HG03354 (cell line): Measurements from ENCODE around the gene AMFR.

Experiments
- ATAC-seq: cut with Tn5 transposase; IDR thresholded peaks from one replicate; pipeline ENCODE4 v1.9.1; 2021; ENCODE audit warnings: mild to moderate bottlenecking; ENCODE audit not compliant: unreplicated experiment, poor library complexity, severe bottlenecking

The AMFR gene

DNA sequence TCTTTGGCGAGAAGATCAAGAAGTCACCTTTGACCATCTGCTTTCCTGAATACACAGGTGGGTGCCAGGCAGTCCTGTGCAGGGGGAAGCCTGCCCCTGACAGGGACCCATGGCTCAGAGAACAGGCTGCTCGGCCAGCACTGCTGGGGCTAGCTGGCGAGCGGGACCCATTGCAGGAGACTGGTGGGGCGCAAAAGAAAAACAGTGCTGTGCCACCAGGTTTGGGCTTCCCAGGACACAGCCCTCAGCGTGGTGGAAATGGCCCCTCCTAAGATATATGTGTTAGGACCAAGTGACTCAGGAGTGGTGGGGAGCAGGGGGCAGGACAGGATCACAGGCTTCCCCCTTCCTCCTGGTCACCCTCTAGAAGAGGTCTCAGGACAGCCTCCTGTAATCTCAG, 73.9 kb downstream of the AMFR start:
- ATAC-seq = no peak

DNA sequence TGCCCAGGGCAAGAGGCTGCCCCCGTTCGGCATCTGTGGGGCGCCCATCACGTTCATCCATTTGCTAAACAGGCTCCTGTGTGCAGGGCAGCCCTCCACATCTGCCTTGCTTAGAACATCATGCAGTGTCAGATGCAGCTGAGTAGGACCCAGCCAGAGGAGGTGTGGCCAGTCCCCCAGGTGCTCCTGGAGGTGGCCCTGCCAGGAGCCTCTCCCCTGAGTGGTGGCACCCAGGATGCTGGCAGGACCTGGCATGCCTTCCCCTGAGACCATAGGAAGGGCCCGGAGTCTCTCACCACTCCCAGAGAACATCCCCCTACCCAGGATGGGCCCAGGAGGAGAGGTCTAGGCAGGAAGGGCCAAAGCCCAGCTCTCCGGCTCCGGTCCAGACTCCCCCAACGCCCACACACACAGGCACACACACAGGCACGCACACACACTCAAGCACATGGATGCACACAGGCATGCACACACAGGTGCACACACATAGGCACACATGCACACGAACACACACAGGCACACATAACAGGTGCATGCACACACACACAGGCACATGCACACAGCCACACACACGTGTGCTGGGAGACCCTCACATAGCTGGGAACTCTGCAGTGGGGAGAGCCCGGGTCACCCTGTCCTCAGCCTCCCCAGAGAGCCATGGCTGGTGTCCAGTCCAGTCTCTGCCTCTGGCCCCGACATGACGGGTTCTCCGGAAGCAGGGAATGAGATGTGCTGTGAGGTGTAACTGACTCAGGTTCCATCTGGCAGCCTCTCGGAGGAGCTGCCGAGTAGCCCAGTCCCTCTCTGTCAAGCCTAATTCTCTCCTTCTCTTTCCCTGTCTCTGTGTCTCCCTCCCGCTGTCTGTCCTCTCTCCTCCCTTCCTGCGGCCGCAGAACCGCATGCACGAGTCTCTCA, 74.6 kb downstream of the AMFR start:
- ATAC-seq = no peak

DNA sequence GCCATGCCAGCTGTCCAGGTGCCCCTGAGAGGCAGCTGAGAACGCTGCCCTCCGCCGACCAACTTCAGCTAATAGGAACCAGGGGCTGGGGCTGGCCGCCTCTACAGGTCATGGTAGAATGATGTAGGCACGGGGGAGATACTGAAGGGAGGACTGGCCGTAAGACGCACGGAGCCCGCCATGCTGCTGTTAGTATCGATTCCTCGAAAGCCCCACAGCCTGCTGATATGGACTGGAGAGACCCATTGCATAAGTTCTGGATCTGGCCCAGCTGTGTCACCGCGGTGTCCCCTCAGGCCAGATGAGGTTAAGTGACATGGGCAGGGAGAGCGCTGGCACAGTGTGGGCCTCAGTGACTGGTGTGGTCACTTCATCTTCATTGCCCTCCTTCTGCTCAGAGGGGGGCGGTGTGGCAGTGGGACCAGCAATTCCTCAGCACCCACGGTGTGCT, 75.6 kb downstream of the AMFR start:
- no peak for ATAC-seq

DNA sequence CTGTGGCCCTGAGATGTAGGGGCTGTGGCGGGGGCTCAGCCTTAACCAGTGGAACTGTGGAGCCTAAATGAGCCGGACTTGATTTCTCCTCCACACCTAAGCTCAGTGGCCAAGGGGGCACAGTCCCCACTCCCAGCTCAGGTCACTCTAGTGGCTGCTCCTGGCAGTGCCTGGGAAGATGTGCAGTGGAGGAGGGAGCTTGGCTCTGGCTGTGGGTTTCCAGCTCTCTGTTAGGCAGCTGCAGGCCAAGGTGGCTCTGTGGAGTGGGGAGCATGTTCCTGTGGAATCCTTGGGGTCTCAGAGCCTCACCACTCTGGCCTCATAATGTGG, 76.3 kb downstream of the AMFR start:
- no peak for ATAC-seq

DNA sequence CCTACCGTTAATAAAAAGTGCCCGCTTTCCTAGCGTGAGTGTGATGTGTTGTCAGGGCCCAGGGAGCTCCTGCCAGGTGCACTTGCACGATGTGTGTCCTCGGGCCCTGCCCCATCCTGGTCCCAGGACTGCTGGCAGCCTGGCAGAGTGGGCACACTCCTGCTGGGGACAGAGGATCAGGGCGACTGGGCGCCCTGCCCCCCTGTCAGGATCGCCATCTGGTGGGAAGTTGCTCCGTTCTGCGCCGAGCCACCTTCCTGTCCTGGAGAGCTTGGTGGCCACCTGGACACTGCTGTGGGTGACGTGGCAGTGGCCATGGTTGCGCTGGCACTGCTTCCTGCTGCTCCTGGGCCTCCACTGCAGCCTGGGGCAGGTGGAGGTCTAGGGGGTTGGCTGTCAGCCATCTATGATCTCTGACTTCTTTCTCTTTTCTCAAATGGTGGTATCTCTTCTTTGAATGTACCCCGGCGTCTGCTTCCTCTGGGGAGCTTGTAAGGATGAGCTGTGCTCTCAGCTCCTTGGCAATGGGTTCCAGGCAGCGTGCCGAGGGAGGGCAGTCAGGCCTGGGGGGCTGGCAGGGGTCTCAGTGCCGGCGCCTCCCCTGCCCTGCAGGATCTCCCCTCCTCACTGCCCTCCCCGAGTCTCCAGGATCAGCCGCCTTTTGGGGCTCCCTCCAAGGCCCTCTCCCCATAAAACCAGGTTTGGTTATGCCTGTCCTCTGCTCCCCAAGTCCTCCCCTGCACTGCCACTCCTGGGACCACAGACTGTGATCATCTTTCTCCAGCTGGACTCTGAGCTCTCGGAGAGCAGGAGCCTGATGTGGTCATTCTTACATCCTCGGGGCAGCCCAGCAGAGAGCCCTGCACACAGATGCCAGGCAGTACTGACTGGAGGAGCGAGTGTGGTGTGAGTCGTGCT, 76.9 kb downstream of the AMFR start:
- ATAC-seq = no peak

DNA sequence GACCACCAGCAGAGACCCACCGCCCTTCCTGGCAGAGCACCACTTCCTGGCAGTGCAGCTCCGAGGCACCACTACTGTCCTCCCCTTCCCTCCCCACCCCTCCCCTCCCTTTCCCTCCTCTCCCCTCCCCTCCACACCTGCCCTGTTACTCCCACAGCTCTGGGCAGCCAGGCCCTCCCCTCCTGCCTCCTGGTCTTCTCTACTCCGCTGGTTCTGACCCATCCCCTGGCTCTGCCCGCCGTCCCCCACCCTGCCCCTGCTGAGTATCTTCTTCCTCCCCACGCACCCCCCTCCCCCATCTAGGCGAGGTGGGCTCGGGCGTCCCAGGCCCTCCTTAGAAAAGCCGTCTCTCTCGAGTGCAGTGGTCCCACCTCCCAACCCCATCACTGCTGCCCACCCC, 77.7 kb downstream of the AMFR start:
- no peak for ATAC-seq

DNA sequence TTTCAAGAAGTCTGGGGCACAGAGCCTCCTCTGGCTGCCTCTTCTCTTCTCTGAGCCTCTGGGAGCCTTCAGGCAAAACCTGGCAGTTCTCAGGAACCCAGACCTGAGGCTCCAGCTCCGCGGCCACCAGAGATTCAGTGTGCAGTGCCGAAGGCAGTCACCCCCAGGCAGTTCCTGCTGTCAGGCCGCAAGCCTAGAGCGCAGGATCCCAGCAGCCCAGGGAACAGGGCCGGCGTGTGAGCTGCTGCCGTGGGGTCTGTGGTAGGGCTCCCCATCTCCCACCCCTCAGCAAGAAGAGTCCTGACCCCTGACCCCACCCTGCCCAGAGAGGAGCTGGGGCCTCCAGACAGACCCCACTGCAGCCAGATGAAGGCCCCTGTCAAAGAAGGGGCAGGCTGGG, 78.2 kb downstream of the AMFR start:
- ATAC-seq = no peak

DNA sequence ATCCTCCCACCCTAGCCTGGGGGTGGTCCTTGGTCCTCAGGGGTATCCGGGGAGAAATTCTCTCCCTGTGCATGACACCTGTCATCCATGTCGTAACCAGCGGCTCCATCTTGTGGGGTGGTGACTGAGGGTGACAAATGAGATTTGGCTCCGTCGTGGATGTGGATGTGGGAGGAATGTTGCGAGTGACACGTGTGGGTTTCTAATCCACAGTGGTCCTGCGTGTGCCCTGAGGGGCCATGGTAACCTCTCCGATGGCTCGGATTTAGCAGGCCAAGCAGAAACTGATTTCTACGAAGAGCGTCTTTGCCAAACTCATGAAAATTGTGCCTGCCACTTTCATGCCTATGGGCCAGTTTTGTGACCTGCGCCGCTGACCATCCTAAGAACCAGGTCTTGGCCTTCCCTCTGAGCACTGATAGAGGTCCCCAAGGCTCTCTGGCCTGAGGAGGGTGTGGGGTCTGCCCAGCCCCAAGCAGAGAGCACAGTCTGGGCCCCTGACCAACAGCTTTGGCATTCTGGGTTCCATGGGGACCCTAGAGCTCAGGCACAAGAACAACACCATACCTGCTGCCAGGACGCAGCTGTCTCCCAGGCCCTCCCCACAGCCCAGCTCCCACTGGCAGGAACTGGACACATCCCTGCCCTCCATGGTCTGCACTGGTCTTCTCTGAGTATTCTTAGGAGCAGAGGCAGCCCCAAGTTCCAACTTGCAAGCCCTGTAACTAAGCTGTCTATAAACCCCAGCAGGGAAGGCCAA, 79.0 kb downstream of the AMFR start:
- no peak for ATAC-seq

DNA sequence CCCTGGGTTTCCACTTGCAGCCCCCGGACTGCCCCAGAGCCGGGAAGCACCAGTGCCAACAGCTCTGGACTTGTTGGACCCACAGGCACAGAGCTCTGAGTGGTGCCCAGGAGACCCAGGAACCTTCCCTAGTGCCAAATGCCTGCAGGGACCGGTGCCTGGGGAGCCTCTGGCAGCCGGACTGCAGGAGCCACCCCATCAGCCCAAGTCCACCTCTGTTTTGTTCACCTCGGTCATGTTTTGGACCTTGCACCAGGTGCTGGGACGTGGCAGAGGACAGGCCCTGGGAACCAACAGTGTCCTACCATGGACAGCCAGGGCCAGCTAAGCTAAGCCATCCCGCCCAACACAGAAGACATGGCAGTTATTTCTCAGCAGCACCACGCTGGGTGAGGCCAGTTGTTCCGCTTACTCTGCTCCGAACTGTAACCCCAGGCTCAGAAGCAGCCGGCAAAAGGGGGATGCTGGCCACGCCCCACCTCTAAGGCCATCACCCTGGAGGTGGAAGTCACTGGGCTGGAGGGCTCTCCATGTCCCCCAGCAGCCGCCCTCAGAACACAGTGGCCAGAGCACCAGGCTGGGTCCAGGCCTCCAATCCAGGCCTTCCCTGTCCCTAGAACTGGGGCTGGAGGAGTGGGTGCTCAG, 79.8 kb downstream of the AMFR start:
- ATAC-seq = no peak

DNA sequence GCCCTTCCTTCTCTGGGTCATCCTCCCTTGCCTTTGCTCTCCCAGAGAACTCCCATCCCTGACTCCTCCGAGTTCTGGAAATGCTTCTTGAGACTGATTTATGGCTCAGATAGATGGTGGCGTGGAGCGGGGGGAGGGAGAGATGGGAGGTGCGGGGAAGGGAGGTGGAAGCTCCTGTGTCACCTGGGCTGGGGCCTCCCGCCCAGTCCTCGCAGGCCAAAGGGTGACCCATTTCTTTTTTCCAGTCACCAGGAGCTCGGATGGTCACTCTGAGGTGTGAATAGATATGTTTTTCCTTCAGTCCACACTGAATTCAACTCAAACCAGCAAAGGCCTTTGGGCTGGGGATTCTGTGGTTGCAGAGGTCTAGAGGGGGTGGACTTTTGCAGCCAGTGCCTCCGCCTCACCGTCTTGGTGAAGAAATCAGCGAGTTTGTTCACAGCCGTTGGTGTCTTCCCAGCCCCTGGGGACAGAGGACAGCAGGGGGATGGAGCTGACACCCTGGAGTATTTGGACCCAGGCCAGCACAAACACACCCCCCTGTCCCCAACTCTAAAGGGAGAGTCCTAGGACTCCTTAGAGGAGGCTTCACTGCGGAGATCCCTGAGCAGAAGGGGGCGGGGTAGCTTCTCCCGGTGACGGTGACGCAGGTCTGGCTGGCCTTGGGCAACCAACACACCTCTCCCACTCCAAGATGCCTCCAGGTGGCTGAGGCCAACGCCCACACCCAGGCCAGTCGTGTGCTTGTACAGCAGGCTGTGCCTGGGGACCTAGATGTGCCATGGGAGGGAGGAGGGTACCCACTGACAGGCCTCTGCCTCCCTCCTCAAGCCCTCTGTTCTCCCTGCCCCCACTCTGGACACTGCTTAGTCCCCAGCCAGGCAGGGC, 80.6 kb downstream of the AMFR start:
- ATAC-seq = no peak

DNA sequence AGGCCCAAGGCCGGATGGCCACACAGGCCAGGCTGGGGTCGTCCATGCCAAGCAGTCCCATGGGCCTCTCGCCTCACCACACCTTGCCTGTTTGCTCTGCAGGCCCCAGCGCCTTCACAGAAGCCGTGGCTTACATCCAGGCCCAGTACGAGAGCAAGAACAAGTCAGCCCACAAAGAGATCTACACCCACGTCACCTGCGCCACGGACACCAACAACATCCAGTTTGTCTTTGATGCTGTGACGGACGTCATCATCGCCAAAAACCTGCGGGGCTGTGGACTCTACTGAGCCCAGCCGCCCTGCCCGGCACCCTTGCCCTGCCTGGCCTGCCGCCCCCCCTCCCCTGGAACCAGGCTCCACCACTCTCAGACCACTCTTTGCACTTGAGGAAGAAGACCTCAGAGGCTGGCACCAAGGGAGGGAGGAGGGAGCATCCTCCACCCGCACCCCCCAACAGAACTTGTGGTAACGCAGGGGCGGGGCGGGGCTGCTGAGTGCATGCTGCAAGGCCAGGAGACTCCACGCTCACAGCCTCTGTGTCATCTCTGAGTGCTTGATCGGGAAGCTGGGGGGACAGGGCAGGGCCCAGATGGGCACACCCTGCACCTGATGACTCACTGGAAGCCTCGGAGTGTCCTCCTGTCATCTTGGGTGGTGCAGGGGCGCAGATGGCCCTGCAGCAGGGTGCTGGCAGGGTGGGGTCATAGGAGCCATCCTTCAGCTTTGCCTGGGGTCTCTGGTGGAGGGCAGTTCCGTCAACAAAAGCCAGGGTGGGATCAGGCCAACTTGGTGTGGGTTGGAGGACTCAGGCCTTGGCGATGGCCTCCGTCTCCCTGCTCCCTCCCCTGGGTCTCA, 81.5 kb downstream of the AMFR start:
- ATAC-seq = no peak

DNA sequence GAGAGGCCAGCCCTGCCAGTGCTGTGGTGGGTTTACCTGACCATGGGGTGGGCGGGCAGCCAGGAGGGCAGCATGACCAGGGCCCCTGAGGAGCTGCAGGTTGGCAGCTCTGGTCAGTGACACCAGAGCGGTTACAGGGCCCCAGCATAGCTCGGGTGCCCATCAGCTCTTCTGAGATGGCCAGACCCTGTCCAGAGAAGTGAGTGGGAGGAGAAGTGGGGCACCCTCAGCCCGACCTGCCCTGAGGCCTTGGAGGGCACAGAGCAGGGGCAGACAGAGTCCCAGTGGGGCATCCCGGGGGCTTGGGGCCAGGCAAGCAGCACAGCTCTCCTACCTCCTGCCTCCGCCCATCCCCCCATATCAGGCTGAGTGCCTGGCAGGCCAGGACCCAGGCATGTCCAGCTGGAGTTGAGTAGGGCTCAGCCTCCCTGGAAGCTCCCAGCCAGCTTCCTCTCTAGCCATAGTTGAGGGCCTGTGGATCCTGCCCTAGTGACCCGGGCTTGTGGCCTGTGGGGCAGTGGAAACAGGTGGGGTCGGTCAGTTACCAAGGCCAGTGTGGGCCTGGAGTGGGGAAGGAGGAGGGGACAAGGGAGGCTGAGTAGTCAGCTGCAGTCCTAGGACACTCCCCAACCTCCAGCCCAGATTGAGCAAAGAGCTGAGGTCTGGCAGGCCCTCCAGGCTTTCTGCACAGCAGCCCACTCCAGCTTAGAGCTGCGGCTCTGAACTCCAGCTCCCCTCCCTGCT, 83.5 kb downstream of the AMFR start:
- no peak for ATAC-seq

DNA sequence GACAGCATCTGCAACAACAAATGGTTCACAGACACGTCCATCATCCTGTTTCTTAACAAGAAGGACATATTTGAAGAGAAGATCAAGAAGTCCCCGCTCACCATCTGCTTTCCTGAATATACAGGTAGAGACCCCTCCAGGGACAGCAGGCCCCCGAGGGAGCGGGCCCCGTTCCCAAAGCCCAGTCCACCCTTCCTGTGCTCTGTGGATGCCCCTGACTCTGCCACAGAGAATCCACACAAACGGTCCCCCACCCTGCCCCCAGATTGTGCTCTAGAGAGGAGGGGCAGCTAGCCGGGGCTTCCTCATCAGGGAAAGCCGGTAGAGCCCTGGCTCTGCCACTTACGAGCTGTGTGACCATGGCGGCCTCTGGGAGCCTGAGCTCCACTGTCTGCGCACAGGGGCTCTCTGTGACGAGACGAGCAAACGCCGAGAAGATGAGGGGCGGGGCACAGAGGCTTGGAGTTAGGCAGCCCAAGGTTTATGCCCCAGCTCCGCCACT, 84.4 kb downstream of the AMFR start:
- no peak for ATAC-seq

DNA sequence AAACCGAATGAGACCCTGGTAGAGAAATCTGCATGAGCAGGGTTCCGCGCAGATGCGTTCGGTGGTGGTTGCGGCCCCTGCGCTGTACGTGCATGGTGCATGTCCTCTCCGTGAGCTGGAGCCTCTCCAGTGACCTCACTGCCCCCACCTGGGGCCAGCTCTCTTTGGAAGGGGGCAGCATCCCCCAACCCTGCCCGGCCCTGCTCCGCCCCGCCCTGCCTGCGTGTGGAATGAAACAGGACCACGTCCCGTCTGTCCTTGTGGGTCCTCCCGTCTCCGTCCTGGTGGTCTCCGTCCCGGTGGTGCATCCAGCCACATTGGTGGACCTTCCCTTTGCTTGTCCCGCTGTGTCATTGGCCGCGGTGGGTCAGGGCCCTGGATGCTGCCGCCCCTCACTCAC, 84.9 kb downstream of the AMFR start:
- no peak for ATAC-seq

DNA sequence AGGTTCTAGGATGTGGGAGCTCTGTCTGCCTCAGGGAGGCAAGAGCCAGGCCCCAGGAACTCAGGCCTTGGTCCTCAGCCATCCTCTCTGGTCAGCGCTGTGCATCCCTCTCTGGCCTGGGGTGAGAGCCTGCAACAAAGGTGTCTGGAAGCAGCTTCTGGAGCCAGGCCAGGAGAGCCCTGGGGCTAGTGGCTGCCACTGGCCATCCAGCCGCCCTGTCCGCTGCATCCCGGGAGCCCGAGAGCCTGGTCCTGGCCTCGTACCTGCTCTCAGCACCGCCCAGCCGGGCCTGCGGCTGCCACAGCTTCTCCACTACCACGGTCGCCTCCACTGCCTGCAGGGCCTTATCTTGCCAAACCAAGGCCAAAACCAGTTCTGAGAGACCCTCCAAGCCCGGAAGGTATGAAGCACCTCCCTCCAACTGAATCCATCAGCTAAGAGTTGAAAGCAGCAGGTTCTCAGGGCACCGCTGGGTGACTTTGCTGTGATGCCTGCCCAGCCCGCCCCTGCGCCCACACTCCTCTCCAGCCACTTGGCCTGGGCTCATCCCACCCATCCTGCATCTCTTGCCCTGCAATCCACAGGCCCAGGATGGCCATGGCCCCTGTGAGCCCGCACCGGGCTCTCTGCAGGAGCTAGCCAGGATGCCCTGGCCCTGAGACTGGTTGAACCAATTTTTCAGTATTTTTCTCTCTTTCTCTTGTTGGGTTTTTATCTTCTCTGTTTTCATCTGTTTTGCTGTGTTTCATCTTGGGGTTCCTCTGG, 85.7 kb downstream of the AMFR start:
- no peak for ATAC-seq

DNA sequence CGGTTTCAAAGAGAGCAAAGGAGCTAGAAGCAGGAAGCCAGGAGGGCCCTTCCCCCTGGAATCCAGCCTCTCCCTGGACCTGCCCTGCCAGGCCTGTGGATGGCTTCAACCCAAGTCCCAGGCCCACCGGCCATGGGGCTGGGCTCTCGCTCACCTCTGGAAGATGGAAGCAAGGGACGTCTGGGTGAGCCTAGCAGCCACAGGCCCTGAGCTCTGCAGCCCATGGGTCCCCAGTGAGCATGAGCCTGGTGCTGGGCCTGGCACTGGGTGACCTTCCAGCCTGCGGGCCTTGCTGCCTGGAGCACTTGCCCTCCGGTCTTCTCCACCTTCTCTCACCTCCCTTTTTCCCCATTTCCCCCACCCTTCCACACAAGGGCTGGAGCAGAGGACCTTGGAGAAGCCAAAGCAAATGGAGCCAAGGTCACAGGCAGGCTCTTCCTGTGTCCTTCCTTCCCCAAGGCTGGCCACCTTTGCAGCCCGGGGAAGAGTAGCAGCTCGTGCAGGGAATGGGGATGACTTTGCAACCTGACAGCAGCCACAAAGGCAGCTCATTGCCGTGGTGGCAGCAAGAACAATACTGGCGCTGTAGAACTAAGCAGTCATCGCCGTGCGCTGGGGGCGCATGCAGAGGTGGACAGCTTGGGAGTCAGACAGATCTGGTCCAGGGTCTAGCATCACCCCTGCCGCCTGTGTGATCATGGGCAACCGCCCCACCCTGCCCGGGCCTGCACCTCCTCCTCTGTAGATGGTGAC, 86.6 kb downstream of the AMFR start:
- ATAC-seq = no peak
